Measurements from ENCODE around the gene TRAPPC10. TPM values are rescaled to one million over a fixed set of nuclear protein-coding genes. Genes with fewer than 3 reads are reported as not detected.
A peak's percentile ranks its signal among the peaks of the same experiment; 100 is the strongest.

TRAPPC10 gene
- polyA plus RNA-seq, 1 of the 3 experiments (the other 2 are of a cell fraction) = 17.5 TPM

GRCh38 chr21:43987509-43987908 is 24.6 kb upstream of the TRAPPC10 start:
- Histone ChIP-seq H3K9me2 (no peaks in the 10 kb centered on the region), H3K4me2 (no peak overlapping the region), H3F3A (replicated peaks; ENCODE audit: insufficient read depth) (peaks cover 6% of the 10 kb centered on the region), H3K9ac (no peak overlapping the region), H2AFZ (ENCODE audit: low read depth) (no peak overlapping the region), H3K27ac (ENCODE audit: low read depth in 2 of 2, low read length in 1 of 2) (no peak overlapping the region), H3K36me3 (replicated peaks in 1 of 2; ENCODE audit: control insufficient read depth in 1 of 2, insufficient read depth in 2 of 2, low read length in 1 of 2) (peaks cover 0 to 15% of the 10 kb centered on the region in 2 experiments), H3K79me2 (ENCODE audit: insufficient read depth) (no peaks in the 10 kb centered on the region), H3K27me3 (ENCODE audit: insufficient read depth) (no peaks in the 10 kb centered on the region), H3K4me1 (ENCODE audit: control insufficient read depth in 1 of 2, insufficient read depth in 2 of 2, low read depth in 1 of 2, low read length in 1 of 2) (no peaks in the 10 kb centered on the region), H3K9me3 (no peaks in the 10 kb centered on the region), H4K20me1 (ENCODE audit: insufficient read depth) (no peaks in the 10 kb centered on the region), H3K4me3 (ENCODE audit: low read depth in 2 of 2, low read length in 1 of 2) (no peak overlapping the region)
- WGBS (ENCODE audit: low lambda C conversion rate) = 80% methylated on average over 6 of the region's 6 CpGs
- TF ChIP-seq RAD21 (IDR thresholded peaks at IDR 0.05; ENCODE audit: low read length) (no peak), JUND (IDR thresholded peaks at IDR 0.05) (no peak), FOSL2 (IDR thresholded peaks at IDR 0.05; ENCODE audit: borderline replicate concordance, low read depth) (no peak), RFX5 (IDR thresholded peaks at IDR 0.05; ENCODE audit: low read length) (no peak), TCF12 (IDR thresholded peaks at IDR 0.05) (no peak), FOXJ3 (CRISPR knock-in tag; IDR thresholded peaks at IDR 0.05) (no peak), MAX (IDR thresholded peaks at IDR 0.05; ENCODE audit: low read depth) (no peak), GATA2 (CRISPR knock-in tag; IDR thresholded peaks at IDR 0.05) (no peak), EZH2phosphoT487 (IDR thresholded peaks at IDR 0.05; ENCODE audit: borderline replicate concordance, low read depth) (no peak)
- TF ChIP-seq, protein P1, sequence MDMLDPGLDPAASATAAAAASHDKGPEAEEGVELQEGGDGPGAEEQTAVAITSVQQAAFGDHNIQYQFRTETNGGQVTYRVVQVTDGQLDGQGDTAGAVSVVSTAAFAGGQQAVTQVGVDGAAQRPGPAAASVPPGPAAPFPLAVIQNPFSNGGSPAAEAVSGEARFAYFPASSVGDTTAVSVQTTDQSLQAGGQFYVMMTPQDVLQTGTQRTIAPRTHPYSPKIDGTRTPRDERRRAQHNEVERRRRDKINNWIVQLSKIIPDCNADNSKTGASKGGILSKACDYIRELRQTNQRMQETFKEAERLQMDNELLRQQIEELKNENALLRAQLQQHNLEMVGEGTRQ (IDR thresholded peaks at IDR 0.05; ENCODE audit: borderline replicate concordance, low read depth, low read length) = no peak
- TF ChIP-seq, protein P2, sequence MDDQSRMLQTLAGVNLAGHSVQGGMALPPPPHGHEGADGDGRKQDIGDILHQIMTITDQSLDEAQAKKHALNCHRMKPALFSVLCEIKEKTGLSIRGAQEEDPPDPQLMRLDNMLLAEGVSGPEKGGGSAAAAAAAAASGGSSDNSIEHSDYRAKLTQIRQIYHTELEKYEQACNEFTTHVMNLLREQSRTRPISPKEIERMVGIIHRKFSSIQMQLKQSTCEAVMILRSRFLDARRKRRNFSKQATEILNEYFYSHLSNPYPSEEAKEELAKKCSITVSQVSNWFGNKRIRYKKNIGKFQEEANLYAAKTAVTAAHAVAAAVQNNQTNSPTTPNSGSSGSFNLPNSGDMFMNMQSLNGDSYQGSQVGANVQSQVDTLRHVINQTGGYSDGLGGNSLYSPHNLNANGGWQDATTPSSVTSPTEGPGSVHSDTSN (IDR thresholded peaks at IDR 0.05) = no peak
- TF ChIP-seq, protein P3, sequence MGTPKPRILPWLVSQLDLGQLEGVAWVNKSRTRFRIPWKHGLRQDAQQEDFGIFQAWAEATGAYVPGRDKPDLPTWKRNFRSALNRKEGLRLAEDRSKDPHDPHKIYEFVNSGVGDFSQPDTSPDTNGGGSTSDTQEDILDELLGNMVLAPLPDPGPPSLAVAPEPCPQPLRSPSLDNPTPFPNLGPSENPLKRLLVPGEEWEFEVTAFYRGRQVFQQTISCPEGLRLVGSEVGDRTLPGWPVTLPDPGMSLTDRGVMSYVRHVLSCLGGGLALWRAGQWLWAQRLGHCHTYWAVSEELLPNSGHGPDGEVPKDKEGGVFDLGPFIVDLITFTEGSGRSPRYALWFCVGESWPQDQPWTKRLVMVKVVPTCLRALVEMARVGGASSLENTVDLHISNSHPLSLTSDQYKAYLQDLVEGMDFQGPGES (IDR thresholded peaks at IDR 0.05; ENCODE audit: low read depth, low read length) = no peak
- ChIA-PET POLR2A (no interaction called here), CTCF (no interaction called here)
- DNase-seq = peak; percentile 28

- Histone ChIP-seq H4K20me1 (ENCODE audit: insufficient read depth) (no peaks in the 10 kb centered on the region), H3F3A (replicated peaks; ENCODE audit: insufficient read depth) (peaks cover 6% of the 10 kb centered on the region), H2AFZ (ENCODE audit: low read depth) (no peak overlapping the region), H3K9ac (no peak overlapping the region), H3K27ac (ENCODE audit: low read depth in 2 of 2, low read length in 1 of 2) (no peak overlapping the region), H3K9me3 (no peaks in the 10 kb centered on the region), H3K27me3 (ENCODE audit: insufficient read depth) (no peaks in the 10 kb centered on the region), H3K4me1 (ENCODE audit: control insufficient read depth in 1 of 2, insufficient read depth in 2 of 2, low read depth in 1 of 2, low read length in 1 of 2) (no peaks in the 10 kb centered on the region), H3K79me2 (ENCODE audit: insufficient read depth) (no peaks in the 10 kb centered on the region), H3K4me2 (no peak overlapping the region), H3K4me3 (ENCODE audit: low read depth in 2 of 2, low read length in 1 of 2) (no peak overlapping the region), H3K9me2 (no peaks in the 10 kb centered on the region), H3K36me3 (replicated peaks in 1 of 2; ENCODE audit: control insufficient read depth in 1 of 2, insufficient read depth in 2 of 2, low read length in 1 of 2) (peaks cover 0 to 10% of the 10 kb centered on the region in 2 experiments)
- ChIA-PET CTCF (no interaction called here), POLR2A (no interaction called here)
- 97% methylated on average over 5 of the region's 9 CpGs for WGBS (ENCODE audit: low lambda C conversion rate)
- TF ChIP-seq FOXM1 (IDR thresholded peaks at IDR 0.05; ENCODE audit: low read depth) = no peak
- DNase-seq = peak; percentile 32
Measured at GRCh38 chr21:43988016-43988415, 24.1 kb upstream of the TRAPPC10 start.
